Endothelial cell of umbilical vein (primary cell): Measurements from ENCODE around the gene DNAJA4.

ENCODE experiments used
- JUN ChIP-seq: IDR thresholded peaks from 2 replicates; pipeline ENCODE4 v1.6.1; 2011; ENCODE audit warnings: borderline replicate concordance, low read depth; ENCODE audit not compliant: insufficient read length, insufficient read depth
- POLR2A ChIP-seq: IDR thresholded peaks from 2 replicates; pipeline ENCODE4 v1.6.1; 2012; ENCODE audit warnings: low read depth, mild to moderate bottlenecking, control low read depth, low read length

GRCh38 chr15:78261062-78261461, 3.3 kb upstream of the DNAJA4 start:
- TF ChIP-seq JUN = no peak
- TF ChIP-seq POLR2A = no peak
